Measurements from ENCODE around the gene HYAL2. TPM values are rescaled to one million over a fixed set of nuclear protein-coding genes. Genes with fewer than 3 reads are reported as not detected.
A peak's percentile ranks its signal among the peaks of the same experiment; 100 is the strongest.

The HYAL2 gene
- total RNA-seq, 4 donors from 2014 or later, result 36.7 to 68.9 (median 51.5) TPM

GRCh38 chr3:50304601-50305000, 17.9 kb downstream of the HYAL2 start:
- Histone ChIP-seq H3K4me3 (no peak overlapping the region), H3K4me1 (peaks cover 24 to 53% (median 27%) of the 10 kb centered on the region in 3 donors), H3K27me3 (no peaks in the 10 kb centered on the region), H3K36me3 (no peaks in the 10 kb centered on the region), H3K9me3 (peaks cover 0 to 5% (median 0%) of the 10 kb centered on the region in 3 donors), H3K27ac (peak overlapping the region in 1 of 4 donors; percentile 16)
- DNase-seq, result no peak
- TF ChIP-seq CTCF (IDR thresholded peaks at IDR 0.05) (no peak), POLR2A (IDR thresholded peaks at IDR 0.05) (no peak)
- intact Hi-C loops (cut with DNase I), result no loop called here

GRCh38 chr3:50303013-50303815, 19.3 kb downstream of the HYAL2 start, which contains the start of gene HYAL1:
Gene HYAL1, minus strand, starts transcription at chr3:50303574. Its CDS starts 618 bp downstream, at chr3:50302956.
- no peak for DNase-seq
- Histone ChIP-seq H3K27ac (peak within 1 kb of the TSS; percentile 44 to 94 (median 82)), H3K9me3 (peaks cover 0 to under 1% (median 0%) of the 10 kb centered on the region in 3 donors), H3K4me3 (peak within 1 kb of the TSS in 2 of 4 donors; percentile 19 to 53), H3K36me3 (no peaks in the 10 kb centered on the region), H3K27me3 (no peaks in the 10 kb centered on the region), H3K4me1 (peaks cover 30 to 58% (median 33%) of the 10 kb centered on the region in 3 donors)
- TF ChIP-seq POLR2A (IDR thresholded peaks at IDR 0.05) (no peak), CTCF (IDR thresholded peaks at IDR 0.05) (peak in 1 of 6 experiments; percentile 25)
- WGBS, 2 donors, result 62 to 82% methylated on average over 3 to 7 of the region's 14 CpGs
- intact Hi-C loops (cut with DNase I), result no loop called here

GRCh38 chr3:50302095-50303012, 20.2 kb downstream of the HYAL2 start:
- Histone ChIP-seq H3K27ac (peak overlapping the region; percentile 44 to 94 (median 82)), H3K9me3 (no peaks in the 10 kb centered on the region), H3K4me3 (peak overlapping the region in 2 of 4 donors; percentile 19 to 53), H3K36me3 (peaks cover 0 to under 1% (median 0%) of the 10 kb centered on the region in 3 donors), H3K27me3 (no peaks in the 10 kb centered on the region), H3K4me1 (peaks cover 34 to 66% (median 38%) of the 10 kb centered on the region in 3 donors)
- intact Hi-C loops (cut with DNase I), result no loop called here
- no peak for DNase-seq
- TF ChIP-seq POLR2A (IDR thresholded peaks at IDR 0.05) (no peak), CTCF (IDR thresholded peaks at IDR 0.05) (no peak)
- WGBS, 2 donors, result 71 to 78% methylated on average over 5 to 12 of the region's 32 CpGs

GRCh38 chr3:50300681-50301254, 21.8 kb downstream of the HYAL2 start:
- no peaks in the 10 kb centered on the region for H3K27me3 ChIP-seq
- DNase-seq, result no peak
- 84 to 100% methylated on average over 4 to 5 of the region's 6 CpGs for WGBS, 2 donors
- intact Hi-C loops (cut with DNase I), result no loop called here
- peak overlapping the region in 2 of 4 donors; percentile 68 to 72 for H3K4me3 ChIP-seq
- peaks cover 34 to 66% (median 38%) of the 10 kb centered on the region in 3 donors for H3K4me1 ChIP-seq
- no peaks in the 10 kb centered on the region for H3K9me3 ChIP-seq
- H3K36me3 ChIP-seq, result peaks cover 0 to 13% (median 0%) of the 10 kb centered on the region in 3 donors
- H3K27ac ChIP-seq, result peak overlapping the region; percentile 89 to 94 (median 91)
- TF ChIP-seq POLR2A (IDR thresholded peaks at IDR 0.05), result no peak
- no peak for TF ChIP-seq CTCF (IDR thresholded peaks at IDR 0.05)

All from esophagus squamous epithelium (tissue), 5 donors.